ENCODE results near the gene BCL2.

- TF ChIP-seq CTCF (conservative IDR thresholded peaks at IDR 0.05; ENCODE audit: low read depth, low read length) (no peak), EZH2 (IDR thresholded peaks at IDR 0.05; ENCODE audit: low read length, unreplicated experiment) (no peak)
Observed at GRCh38 chr18:63238693-63239075, 80.9 kb downstream of the BCL2 start.
